GM18526 (cell line): ENCODE measurements around the gene DYRK3.

ENCODE experiments used
- POLR2A ChIP-seq: IDR thresholded peaks from 3 replicates; pipeline ENCODE4 v1.6.1; 2011; ENCODE audit not compliant: insufficient read length; ENCODE audit errors: extremely low read depth

Gene DYRK3

DNA sequence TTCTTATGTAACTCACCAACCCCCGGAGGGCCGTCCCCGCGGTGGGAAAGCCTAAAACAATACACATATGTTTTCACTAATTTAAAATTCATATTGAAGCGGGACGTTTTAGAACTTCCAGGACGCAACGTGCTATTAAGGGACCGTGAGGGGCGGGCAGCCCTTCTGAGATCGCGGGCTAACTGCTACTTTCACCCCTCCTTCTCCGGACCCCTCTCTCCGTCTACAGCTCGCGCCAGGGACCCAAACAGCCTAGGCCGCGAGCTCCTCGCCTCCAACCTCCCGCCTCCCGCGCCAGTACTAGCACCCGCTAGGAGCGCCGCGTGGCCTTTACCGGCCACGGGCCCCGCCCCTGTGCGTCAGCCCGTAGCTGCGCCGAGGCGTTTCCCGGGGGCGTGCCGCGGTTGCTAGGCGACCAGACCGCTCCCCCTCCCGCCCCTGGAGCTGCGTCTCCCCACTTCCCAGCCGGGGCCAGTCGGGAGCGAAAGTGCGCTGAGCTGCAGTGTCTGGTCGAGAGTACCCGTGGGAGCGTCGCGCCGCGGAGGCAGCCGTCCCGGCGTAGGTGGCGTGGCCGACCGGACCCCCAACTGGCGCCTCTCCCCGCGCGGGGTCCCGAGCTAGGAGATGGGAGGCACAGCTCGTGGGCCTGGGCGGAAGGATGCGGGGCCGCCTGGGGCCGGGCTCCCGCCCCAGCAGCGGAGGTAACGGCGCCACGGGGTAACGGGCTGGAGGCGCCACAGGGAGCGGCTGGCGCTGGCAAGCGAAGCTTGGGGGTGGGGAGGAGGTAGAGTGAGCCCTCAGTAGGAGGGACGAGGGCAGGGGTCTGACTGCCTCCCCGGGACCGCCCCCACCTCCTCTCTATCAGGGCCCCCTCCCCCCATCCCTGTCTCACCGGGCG is at the start of gene DYRK3:
TSS of gene DYRK3 (plus strand) at position 457 of the 898 bp plus-strand sequence. CDS start at position 625, 168 bp downstream.
- peak; percentile 76 for TF ChIP-seq POLR2A

GRCh38 chr1:206586501-206587445 is 48.6 kb upstream of the DYRK3 start:
- no peak for TF ChIP-seq POLR2A

- TF ChIP-seq POLR2A, result no peak
Measured at GRCh38 chr1:206587904-206588303, 47.4 kb upstream of the DYRK3 start.

DNA sequence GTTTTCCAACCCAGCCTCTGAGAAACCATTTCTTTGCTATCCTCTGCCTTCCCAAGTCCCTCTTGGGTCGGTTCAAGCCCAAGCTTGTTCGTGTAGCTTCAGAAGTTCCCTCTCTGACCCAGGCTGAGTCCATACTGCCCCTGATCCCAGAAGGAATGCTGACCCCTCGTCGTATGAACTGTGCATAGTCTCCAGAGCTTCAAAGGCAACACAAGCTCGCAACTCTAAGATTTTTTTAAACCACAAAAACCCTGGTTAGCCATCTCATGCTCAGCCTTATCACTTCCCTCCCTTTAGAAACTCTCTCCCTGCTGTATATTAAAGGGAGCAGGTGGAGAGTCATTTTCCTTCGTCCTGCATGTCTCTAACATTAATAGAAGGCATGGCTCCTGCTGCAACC is 46.8 kb upstream of the DYRK3 start:
- TF ChIP-seq POLR2A, result no peak

- TF ChIP-seq POLR2A, result no peak
Measured at GRCh38 chr1:206589206-206589605, 46.1 kb upstream of the DYRK3 start.

- TF ChIP-seq POLR2A, result no peak
Measured at GRCh38 chr1:206590025-206590758, 45.1 kb upstream of the DYRK3 start.

GRCh38 chr1:206591226-206591625 is 44.1 kb upstream of the DYRK3 start:
- TF ChIP-seq POLR2A, result no peak

DNA sequence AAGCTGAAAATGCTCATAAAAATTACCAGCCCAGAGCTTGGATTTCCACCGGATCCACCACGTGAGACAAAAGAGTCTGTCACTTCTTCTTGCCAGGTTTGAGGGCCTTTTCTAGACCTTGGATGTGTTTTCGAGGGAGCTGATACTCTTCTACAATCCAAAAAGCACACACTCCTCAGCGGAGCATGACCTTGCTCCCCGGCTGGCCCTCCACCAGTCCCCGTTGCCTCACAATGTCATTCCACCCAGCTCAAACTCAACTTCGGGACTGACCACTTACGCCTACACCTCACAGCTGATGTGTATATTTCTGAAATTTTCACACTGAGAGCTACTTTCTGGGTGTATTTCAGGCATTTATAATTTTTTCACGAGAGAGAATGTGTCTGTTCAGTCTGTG is 43.6 kb upstream of the DYRK3 start:
- TF ChIP-seq POLR2A, result no peak

DNA sequence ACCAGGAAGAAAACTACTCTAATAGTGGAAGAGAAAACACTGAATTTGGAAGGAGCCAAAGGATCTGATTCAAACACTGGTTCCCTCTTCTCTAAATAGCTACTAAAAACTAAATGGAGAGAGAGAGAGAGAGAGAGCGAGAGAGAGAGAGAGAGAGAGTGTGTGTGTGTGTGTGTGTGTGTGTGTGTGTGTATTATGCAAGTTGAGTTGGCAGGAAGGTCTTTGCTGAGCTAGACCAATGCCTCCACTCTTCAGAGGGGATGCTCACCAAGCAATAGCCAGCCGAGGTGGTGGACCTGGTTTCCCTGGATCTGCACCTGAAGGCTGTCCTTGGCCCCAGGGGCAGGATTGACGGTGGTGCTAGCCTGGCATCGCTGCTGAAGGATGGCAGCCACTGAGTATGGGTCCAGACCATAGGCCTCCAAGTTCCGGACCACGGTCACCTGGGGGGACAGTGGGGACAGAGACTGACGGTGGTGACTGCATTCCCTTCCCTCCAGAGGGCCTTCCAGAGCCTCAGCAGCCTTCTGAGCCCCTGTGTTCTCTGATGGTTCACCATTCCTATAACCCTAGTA is 41.9 kb upstream of the DYRK3 start:
- no peak for TF ChIP-seq POLR2A

- no peak for TF ChIP-seq POLR2A
Measured at GRCh38 chr1:206595581-206596318, 39.6 kb upstream of the DYRK3 start.

DNA sequence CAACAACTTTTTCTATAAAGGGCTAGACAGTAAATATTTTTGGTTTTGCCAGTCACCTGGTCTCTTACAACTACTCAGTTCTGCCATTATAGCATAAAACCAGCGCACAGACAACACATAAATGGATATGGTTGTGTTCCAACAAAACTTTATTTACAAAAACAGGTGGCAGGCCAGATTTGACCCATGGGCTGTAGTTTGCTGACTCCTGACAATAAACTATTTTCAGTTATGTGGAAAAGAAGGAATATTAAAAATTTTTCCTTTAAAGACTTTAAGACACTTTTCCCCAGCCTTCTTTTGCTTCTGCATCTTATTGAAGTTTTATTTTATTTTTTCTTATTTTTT is 39.0 kb upstream of the DYRK3 start:
- no peak for TF ChIP-seq POLR2A

DNA sequence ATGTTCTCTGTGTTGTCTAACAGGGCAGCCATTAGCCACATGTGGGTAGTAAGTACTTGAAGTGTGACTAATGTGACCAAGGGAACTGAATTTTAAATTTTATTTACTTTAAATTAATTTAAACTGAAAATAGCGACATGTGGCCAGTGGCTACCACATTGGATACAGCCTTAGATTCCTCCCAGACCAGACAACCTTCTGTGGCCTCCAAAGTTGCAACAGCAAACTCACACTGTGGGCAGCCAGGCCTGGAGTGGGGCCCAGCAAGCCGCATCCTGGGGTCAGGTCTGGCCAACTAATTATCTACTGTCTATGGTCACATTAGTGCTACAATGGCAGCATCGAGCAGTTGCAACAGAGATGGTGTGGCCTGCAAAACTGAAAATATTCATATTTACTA is 34.8 kb upstream of the DYRK3 start:
- no peak for TF ChIP-seq POLR2A

- no peak for TF ChIP-seq POLR2A
Measured at GRCh38 chr1:206604861-206605260, 30.5 kb upstream of the DYRK3 start.

DNA sequence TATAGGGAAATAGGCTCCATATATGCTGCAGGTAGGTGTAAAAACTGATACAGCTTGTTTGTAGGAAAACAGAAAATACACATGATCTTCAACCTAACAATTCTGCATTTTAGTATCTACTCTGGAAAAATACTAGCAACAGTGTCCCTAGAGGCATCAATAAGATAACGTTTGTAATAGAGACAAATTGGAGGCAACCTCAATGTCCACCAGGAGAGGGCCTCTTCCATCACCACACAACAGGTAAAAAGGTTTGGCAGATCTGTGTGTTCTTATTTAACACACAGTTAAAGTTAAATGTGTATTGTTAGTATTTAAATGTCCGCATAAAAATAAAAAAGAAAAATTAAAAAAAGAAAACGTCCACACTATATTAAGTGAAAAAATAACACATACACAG is 28.5 kb upstream of the DYRK3 start:
- TF ChIP-seq POLR2A, result no peak
